B cell (primary cell): ENCODE measurements around the gene LKAAEAR1. TPM values are rescaled to one million over a fixed set of nuclear protein-coding genes. Genes with fewer than 3 reads are reported as not detected.

Experiments used
- ATAC-seq: fragments of 200-7000 bp; cut with Tn5 transposase; one replicate; pipeline ENCODE4 v1.10.0; 2021; ENCODE audit warnings: low read depth, mild to moderate bottlenecking, moderate number of reproducible peaks, moderate library complexity
- CTCF ChIA-PET: fragments of 350-600 bp; sonication (Branson Sonifier 250); formaldehyde crosslinking; loops from one replicate; lab custom pipeline; 2021; ENCODE audit warnings: antibody characterized with exemption, inconsistent platforms; lab: Charles Lee
- POLR2A ChIA-PET: fragments of 350-600 bp; sonication (Branson Sonifier 250); formaldehyde crosslinking; loops from one replicate; lab custom pipeline; 2021; ENCODE audit warnings: antibody characterized with exemption; lab: Charles Lee
- DNase-seq: peaks from one replicate; pipeline ENCODE4 v3.0.0; 2013
- H2AFZ ChIP-seq: 2 replicates; pipeline ENCODE4 v1.6.1; 2012; ENCODE audit warnings: mild to moderate bottlenecking, low read depth, low read length; ENCODE audit not compliant: insufficient read depth, poor library complexity, severe bottlenecking
- H3K27ac ChIP-seq, 2 donors: 1 replicate in 1 of 2; 2 replicates in 1 of 2; pipeline ENCODE4 v1.5.1; 2012 to 2013; ENCODE audit warnings: low read length in 2 of 2, mild to moderate bottlenecking in 2 of 2, moderate library complexity in 1 of 2
- H3K27me3 ChIP-seq, 4 experiments: fragments of 200-600 bp in 1 of 4; sonication (generic) in 1 of 4; replicated peaks in 1 of 4; 1 replicate in 2 of 4; 2 replicates in 2 of 4; pipeline versions ENCODE4 v1.6.1 to v1.7.0; 2013 to 2016; ENCODE audit warnings: low read length in 3 of 4, mild to moderate bottlenecking in 2 of 4, mixed read lengths in 1 of 4, moderate library complexity in 1 of 4; ENCODE audit not compliant: insufficient read depth in 4 of 4, control insufficient read depth in 3 of 4; ENCODE audit errors: control extremely low read depth in 1 of 4
- H3K36me3 ChIP-seq, 2 experiments: replicated peaks in 1 of 2; 1 replicate in 1 of 2; 2 replicates in 1 of 2; pipeline versions ENCODE4 v1.6.1 to v1.7.1; 2013; ENCODE audit warnings: low read length in 1 of 2; ENCODE audit not compliant: insufficient read depth in 2 of 2, control insufficient read depth in 1 of 2; ENCODE audit errors: control extremely low read depth in 1 of 2, extremely low read depth in 1 of 2
- H3K4me1 ChIP-seq, 2 donors: fragments of 200-600 bp in 1 of 2; sonication (generic) in 1 of 2; 1 replicate in 1 of 2; 2 replicates in 1 of 2; pipeline versions ENCODE4 v1.5.1 to v1.6.1; 2013 to 2017; ENCODE audit warnings: low read length in 2 of 2; ENCODE audit not compliant: control insufficient read depth in 2 of 2, insufficient read depth in 2 of 2
- H3K4me2 ChIP-seq: replicated peaks from 2 replicates; pipeline ENCODE3; 2012; ENCODE audit warnings: mild to moderate bottlenecking, low read depth, low read length; ENCODE audit not compliant: poor library complexity, severe bottlenecking
- H3K4me3 ChIP-seq, 5 experiments: fragments of 200-600 bp in 1 of 5; sonication (generic) in 1 of 5; 1 replicate in 3 of 5; 2 replicates in 2 of 5; pipeline versions ENCODE4 v1.5.1 to v1.7.0; 2011 to 2016; ENCODE audit warnings: low read length in 4 of 5, mild to moderate bottlenecking in 4 of 5, low read depth in 2 of 5, control low read depth in 1 of 5, moderate library complexity in 1 of 5; ENCODE audit not compliant: insufficient read depth in 1 of 5; ENCODE audit errors: control extremely low read depth in 1 of 5, extremely low read depth in 1 of 5
- H3K79me2 ChIP-seq: fragments of 200-600 bp; sonication (generic); one replicate; pipeline ENCODE4 v1.6.0; 2016; ENCODE audit warnings: low read length; ENCODE audit not compliant: control insufficient read depth, insufficient read depth
- H3K9ac ChIP-seq: fragments of 200-600 bp; sonication (generic); 2 replicates; pipeline ENCODE4 v1.6.1; 2017; ENCODE audit warnings: mild to moderate bottlenecking, low read length, moderate library complexity
- H3K9me3 ChIP-seq, 3 donors: one replicate each; pipeline versions ENCODE4 v1.6.1 to v1.7.1; 2013; ENCODE audit warnings: low read length in 2 of 3; ENCODE audit not compliant: control insufficient read depth in 2 of 3, insufficient read depth in 1 of 3; ENCODE audit errors: control extremely low read depth in 1 of 3
- H4K20me1 ChIP-seq: 2 replicates; pipeline ENCODE4 v1.6.0; 2012; ENCODE audit warnings: mild to moderate bottlenecking, low read length; ENCODE audit not compliant: insufficient read depth, control insufficient read depth, poor library complexity, severe bottlenecking
- H3K27ac Mint-ChIP-seq: one replicate; pipeline ENCODE4 v1.8.0; 2021; ENCODE audit warnings: mixed read lengths
- H3K27me3 Mint-ChIP-seq: one replicate; pipeline ENCODE4 v1.8.0; 2021; ENCODE audit warnings: mixed read lengths
- H3K4me1 Mint-ChIP-seq: one replicate; pipeline ENCODE4 v1.8.0; 2021; ENCODE audit warnings: mixed read lengths
- H3K4me3 Mint-ChIP-seq: one replicate; pipeline ENCODE4 v1.8.0; 2021; ENCODE audit warnings: mixed read lengths
- H3K9me3 Mint-ChIP-seq: one replicate; pipeline ENCODE4 v1.8.0; 2022; ENCODE audit warnings: mixed read lengths; ENCODE audit not compliant: insufficient read depth
- EZH2 ChIP-seq: IDR thresholded peaks from 2 replicates; pipeline ENCODE4 v1.6.1; 2012; ENCODE audit warnings: borderline replicate concordance, low read depth, mild to moderate bottlenecking, moderate library complexity, low read length; ENCODE audit not compliant: insufficient read depth, poor library complexity, severe bottlenecking
- WGBS: methylation state at CpG from one replicate; pipeline ENCODE4 v1.1.5; 2013; ENCODE audit warnings: missing lambda C conversion rate; ENCODE audit not compliant: insufficient coverage; 5-methylcytosine and 5-hydroxymethylcytosine counted together
- intact Hi-C: fragments of 100-400 bp; cut with micrococcal nuclease; formaldehyde crosslinking; loops from one replicate; pipeline ENCODE4 v1.10.0; 2022
- polyA plus RNA-seq: library from polyadenylated mRNA; depleted of rRNA; stranded (reverse); fragments of >200 nt; gene quantifications from 2 replicates; pipeline ENCODE4 v1.2.3, GENCODE V29; 2012
- total RNA-seq, 2 donors: library from RNA; stranded (reverse); fragments of 120-200 nt in 1 of 2; gene quantifications; 1 replicate in 1 of 2; 2 replicates in 1 of 2; pipeline versions ENCODE4 v1.2.3 to v1.2.4, GENCODE V29; 2013 to 2022
- TF ChIP-seq, protein P1 (sequence below): fragments of 200-600 bp; IDR thresholded peaks from one replicate; pipeline ENCODE4 v1.8.0; 2022; ENCODE audit warnings: antibody characterized with exemption, mild to moderate bottlenecking

Gene LKAAEAR1
- total and polyA plus RNA-seq, 2 donors (not counting 1 experiment from before 2014, with no cell fraction given), result 1.9 TPM; not detected in 1

DNA sequence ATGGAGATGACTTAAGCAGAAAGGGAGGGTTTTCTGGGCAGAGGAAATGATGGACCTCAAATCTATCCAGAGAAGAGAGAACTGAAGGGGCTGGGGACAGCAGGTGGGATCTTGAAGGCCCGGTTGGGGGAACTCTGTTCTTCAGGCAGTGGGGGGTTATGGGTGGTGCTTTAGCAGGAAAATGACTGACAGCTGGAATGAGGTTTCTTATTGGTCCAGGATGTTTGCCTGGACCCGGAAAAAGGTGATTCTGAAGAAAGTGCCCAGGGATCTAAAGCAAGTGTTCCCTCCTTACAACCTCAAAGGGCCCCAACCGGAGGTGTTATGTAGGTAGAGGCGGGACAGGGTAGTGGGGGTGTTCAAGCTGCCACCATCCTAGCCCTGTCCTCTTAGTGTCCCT lies 11.3 kb upstream of the LKAAEAR1 start:
- no peak overlapping the region for H3K4me3 Mint-ChIP-seq
- no peak overlapping the region for H3K27ac ChIP-seq
- DNase-seq (no peak), ATAC-seq (no peak)
- H3K36me3 ChIP-seq, result peaks cover 0 to 16% of the 10 kb centered on the region in 2 experiments
- 96% methylated on average over 2 of the region's 4 CpGs for WGBS
- no peak overlapping the region for H3K27ac Mint-ChIP-seq
- no peaks in the 10 kb centered on the region for H3K27me3 Mint-ChIP-seq
- intact Hi-C loops, result no loop called here
- ChIA-PET CTCF (interaction anchor here (1.2 kb wide), 1 partner anchor 25 kb away, joined by 5 read pairs; no protein-coding TSS in a partner anchor), POLR2A (no interaction called here)
- H3K9me3 ChIP-seq, result peaks cover 0 to 4% (median 0%) of the 10 kb centered on the region in 3 donors
- H3K79me2 ChIP-seq, result no peaks in the 10 kb centered on the region
- no peak overlapping the region for H3K9ac ChIP-seq
- H3K4me2 ChIP-seq, result no peak overlapping the region
- no peak for TF ChIP-seq EZH2
- peaks cover 3% of the 10 kb centered on the region for H3K9me3 Mint-ChIP-seq
- H3K4me1 Mint-ChIP-seq, result peaks cover 37% of the 10 kb centered on the region
- H2AFZ ChIP-seq, result no peak overlapping the region
- H3K4me1 ChIP-seq, result peaks cover 11 to 30% of the 10 kb centered on the region in 2 donors
- no peaks in the 10 kb centered on the region for H3K27me3 ChIP-seq
- no peak overlapping the region for H3K4me3 ChIP-seq
- no peaks in the 10 kb centered on the region for H4K20me1 ChIP-seq

- no peak overlapping the region for H3K27ac ChIP-seq
- peaks cover 0 to 8% (median 0%) of the 10 kb centered on the region in 3 donors for H3K9me3 ChIP-seq
- peaks cover 0 to 14% of the 10 kb centered on the region in 2 donors for H3K4me1 ChIP-seq
- peak overlapping the region; percentile 56 for H3K27ac Mint-ChIP-seq
- H3K4me3 ChIP-seq, result no peak overlapping the region
- no peak for ATAC-seq
- CTCF ChIA-PET, result no interaction called here
- H3K4me1 Mint-ChIP-seq, result peaks cover 28% of the 10 kb centered on the region
- 96% methylated on average over 5 of the region's 9 CpGs for WGBS
- peaks cover 0 to 3% of the 10 kb centered on the region in 2 experiments for H3K36me3 ChIP-seq
- peaks cover 3% of the 10 kb centered on the region for H3K9me3 Mint-ChIP-seq
- H3K27me3 Mint-ChIP-seq, result peaks cover 6% of the 10 kb centered on the region
- no peak overlapping the region for H2AFZ ChIP-seq
- H4K20me1 ChIP-seq, result no peaks in the 10 kb centered on the region
- H3K27me3 ChIP-seq, result peaks cover 0 to 4% (median 0%) of the 10 kb centered on the region in 4 experiments
- DNase-seq, result no peak
- H3K4me3 Mint-ChIP-seq, result no peak overlapping the region
- no peak overlapping the region for H3K4me2 ChIP-seq
- H3K79me2 ChIP-seq, result peaks cover 4% of the 10 kb centered on the region
- POLR2A ChIA-PET, result no interaction called here
- TF ChIP-seq, protein P1, sequence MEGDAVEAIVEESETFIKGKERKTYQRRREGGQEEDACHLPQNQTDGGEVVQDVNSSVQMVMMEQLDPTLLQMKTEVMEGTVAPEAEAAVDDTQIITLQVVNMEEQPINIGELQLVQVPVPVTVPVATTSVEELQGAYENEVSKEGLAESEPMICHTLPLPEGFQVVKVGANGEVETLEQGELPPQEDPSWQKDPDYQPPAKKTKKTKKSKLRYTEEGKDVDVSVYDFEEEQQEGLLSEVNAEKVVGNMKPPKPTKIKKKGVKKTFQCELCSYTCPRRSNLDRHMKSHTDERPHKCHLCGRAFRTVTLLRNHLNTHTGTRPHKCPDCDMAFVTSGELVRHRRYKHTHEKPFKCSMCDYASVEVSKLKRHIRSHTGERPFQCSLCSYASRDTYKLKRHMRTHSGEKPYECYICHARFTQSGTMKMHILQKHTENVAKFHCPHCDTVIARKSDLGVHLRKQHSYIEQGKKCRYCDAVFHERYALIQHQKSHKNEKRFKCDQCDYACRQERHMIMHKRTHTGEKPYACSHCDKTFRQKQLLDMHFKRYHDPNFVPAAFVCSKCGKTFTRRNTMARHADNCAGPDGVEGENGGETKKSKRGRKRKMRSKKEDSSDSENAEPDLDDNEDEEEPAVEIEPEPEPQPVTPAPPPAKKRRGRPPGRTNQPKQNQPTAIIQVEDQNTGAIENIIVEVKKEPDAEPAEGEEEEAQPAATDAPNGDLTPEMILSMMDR, result no peak
- no peak for TF ChIP-seq EZH2
- intact Hi-C loops, result no loop called here
- no peak overlapping the region for H3K9ac ChIP-seq
Measured at GRCh38 chr20:64093013-64093503, 8.9 kb upstream of the LKAAEAR1 start.
